Stimulated activated CD8-positive, alpha-beta memory T cell treated with anti-CD3 and anti-CD28 coated beads, Interleukin-2, amount 100 ng/mL, for 48 hours (primary cell): Measurements from ENCODE around the gene FGF12.

Experiments used
- DNase-seq, 2 donors: peaks; one replicate each; pipeline ENCODE4 v3.0.0-alpha.2; 2020; ENCODE audit warnings: low read depth in 2 of 2

Gene FGF12

GRCh38 chr3:192340031-192340430 is 387.3 kb downstream of the FGF12 start:
- no peak for DNase-seq

- DNase-seq, result no peak
Observed at GRCh38 chr3:192339214-192339613, 388.1 kb downstream of the FGF12 start.

- DNase-seq, result no peak
Observed at GRCh38 chr3:192336286-192336685, 391.1 kb downstream of the FGF12 start.

- no peak for DNase-seq
Observed at GRCh38 chr3:192332386-192333291, 394.7 kb downstream of the FGF12 start.

- DNase-seq, result no peak
Observed at GRCh38 chr3:192331749-192332385, 395.5 kb downstream of the FGF12 start.

GRCh38 chr3:192326656-192327055 is 400.7 kb downstream of the FGF12 start:
- DNase-seq, result no peak

GRCh38 chr3:192317564-192317963 is 409.8 kb downstream of the FGF12 start:
- DNase-seq, result no peak

GRCh38 chr3:192313605-192314004 is 413.7 kb downstream of the FGF12 start:
- no peak for DNase-seq

- DNase-seq, result no peak
Observed at GRCh38 chr3:192307631-192308030, 419.7 kb downstream of the FGF12 start.

GRCh38 chr3:192303235-192303634 is 424.1 kb downstream of the FGF12 start:
- DNase-seq, result no peak

GRCh38 chr3:192302721-192303120 is 424.6 kb downstream of the FGF12 start:
- no peak for DNase-seq

- no peak for DNase-seq
Observed at GRCh38 chr3:192299921-192300320, 427.4 kb downstream of the FGF12 start.

- DNase-seq, result no peak
Observed at GRCh38 chr3:192296845-192297244, 430.5 kb downstream of the FGF12 start.

- no peak for DNase-seq
Observed at GRCh38 chr3:192284443-192285072, 442.8 kb downstream of the FGF12 start.

GRCh38 chr3:192281207-192281880 is 446.0 kb downstream of the FGF12 start:
- no peak for DNase-seq

- DNase-seq, result no peak
Observed at GRCh38 chr3:192279664-192280063, 447.7 kb downstream of the FGF12 start.

GRCh38 chr3:192277477-192277876 is 449.9 kb downstream of the FGF12 start:
- no peak for DNase-seq

- DNase-seq, result no peak
Observed at GRCh38 chr3:192275741-192276355, 451.5 kb downstream of the FGF12 start.

- no peak for DNase-seq
Observed at GRCh38 chr3:192273697-192274010, 453.7 kb downstream of the FGF12 start.

GRCh38 chr3:192273001-192273696 is 454.2 kb downstream of the FGF12 start:
- DNase-seq, result no peak

GRCh38 chr3:192262001-192262400 is 465.3 kb downstream of the FGF12 start:
- DNase-seq, result no peak
